GM12878 (cell line): ENCODE results near the gene BNIP3.

ENCODE experiments used
- BCL11A ChIP-seq: IDR thresholded peaks from 2 replicates; pipeline ENCODE4 v1.6.1; 2011; ENCODE audit warnings: low read depth, low read length
- BHLHE40 ChIP-seq, 2 experiments: fragments of 450-650 bp in 1 of 2; IDR thresholded peaks; 2 replicates each; pipeline ENCODE4 v1.6.1; 2011 to 2017; ENCODE audit warnings: low read depth in 2 of 2, borderline replicate concordance in 1 of 2, improper control_type of control experiment in 1 of 2, low read length in 1 of 2, mild to moderate bottlenecking in 1 of 2
- EZH2 ChIP-seq: IDR thresholded peaks from 2 replicates; pipeline ENCODE4 v1.6.1; 2012; ENCODE audit warnings: low read depth, mild to moderate bottlenecking, control low read depth, inconsistent platforms, low read length, borderline replicate concordance; ENCODE audit not compliant: control insufficient read depth
- GABPA ChIP-seq: IDR thresholded peaks from 2 replicates; pipeline ENCODE4 v1.6.1; 2014; ENCODE audit warnings: antibody characterized with exemption, low read depth, mild to moderate bottlenecking, inconsistent platforms
- HCFC1 ChIP-seq: fragments of 150-350 bp; IDR thresholded peaks from 2 replicates; pipeline ENCODE4 v1.6.1; 2014; ENCODE audit warnings: low read length
- HDGF ChIP-seq: fragments of 450-650 bp; IDR thresholded peaks from 2 replicates; pipeline ENCODE4 v1.6.1; 2016; ENCODE audit warnings: antibody characterized with exemption
- KDM1A ChIP-seq: fragments of 200-600 bp; sonication (generic); IDR thresholded peaks from 2 replicates; pipeline ENCODE4 v1.6.1; 2016; ENCODE audit warnings: borderline replicate concordance
- POLR2A ChIP-seq: IDR thresholded peaks from 2 replicates; pipeline ENCODE4 v1.6.1; 2011; ENCODE audit warnings: low read depth, mild to moderate bottlenecking, low read length
- POLR2AphosphoS2 ChIP-seq: IDR thresholded peaks from 2 replicates; pipeline ENCODE4 v1.6.1; 2011; ENCODE audit warnings: low read depth, mild to moderate bottlenecking, low read length, improper control_type of control experiment, moderate library complexity
- ZNF24 ChIP-seq: fragments of 450-650 bp; IDR thresholded peaks from 2 replicates; pipeline ENCODE4 v1.6.1; 2017; ENCODE audit warnings: antibody characterized with exemption, mild to moderate bottlenecking
- ZNF274 ChIP-seq: IDR thresholded peaks from one replicate; pipeline ENCODE4 v1.8.0; 2011; ENCODE audit not compliant: insufficient read length, insufficient read depth
- TF ChIP-seq, protein P1 (sequence below): fragments of 450-650 bp; IDR thresholded peaks from 2 replicates; pipeline ENCODE4 v1.6.1; 2014; ENCODE audit warnings: mild to moderate bottlenecking
- TF ChIP-seq, protein P2 (sequence below), 3 experiments: IDR thresholded peaks in 2 of 3; conservative IDR thresholded peaks in 1 of 3; 2 replicates each; pipeline ENCODE4 v1.5.1; 2011; ENCODE audit warnings: low read depth in 3 of 3, low read length in 3 of 3, mild to moderate bottlenecking in 3 of 3, control low read depth in 2 of 3, moderate library complexity in 2 of 3, inconsistent platforms in 1 of 3, mixed read lengths in 1 of 3; ENCODE audit not compliant: control insufficient read depth in 2 of 3, insufficient read depth in 1 of 3; ENCODE audit errors: extremely low read depth in 1 of 3
- TF ChIP-seq, protein P3 (sequence below): fragments of 150-350 bp; IDR thresholded peaks from 2 replicates; pipeline ENCODE4 v1.6.1; 2016; ENCODE audit warnings: low read depth, low read length

DNA sequence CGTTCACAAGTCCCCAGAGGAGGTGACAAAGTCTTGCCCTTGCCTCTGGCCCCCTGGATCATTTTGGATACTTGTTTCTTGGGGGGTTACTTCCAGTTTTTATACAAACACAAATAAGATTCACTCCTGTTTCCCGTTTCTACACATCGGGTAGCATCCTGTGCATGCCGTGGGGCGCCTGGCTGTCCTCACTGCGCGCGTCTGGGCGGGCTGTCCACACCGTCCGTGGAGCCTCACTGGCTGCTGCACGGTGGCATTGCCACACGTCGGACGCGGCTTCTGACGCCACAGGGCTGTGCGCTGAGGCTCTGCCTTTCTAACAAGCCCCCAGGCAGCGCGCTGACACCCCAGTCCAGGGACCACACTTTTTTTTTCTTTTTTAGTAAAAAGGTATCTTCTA lies 18.4 kb downstream of the BNIP3 start:
- TF ChIP-seq ZNF274 = no peak
- no peak for TF ChIP-seq POLR2A
- TF ChIP-seq, protein P1, sequence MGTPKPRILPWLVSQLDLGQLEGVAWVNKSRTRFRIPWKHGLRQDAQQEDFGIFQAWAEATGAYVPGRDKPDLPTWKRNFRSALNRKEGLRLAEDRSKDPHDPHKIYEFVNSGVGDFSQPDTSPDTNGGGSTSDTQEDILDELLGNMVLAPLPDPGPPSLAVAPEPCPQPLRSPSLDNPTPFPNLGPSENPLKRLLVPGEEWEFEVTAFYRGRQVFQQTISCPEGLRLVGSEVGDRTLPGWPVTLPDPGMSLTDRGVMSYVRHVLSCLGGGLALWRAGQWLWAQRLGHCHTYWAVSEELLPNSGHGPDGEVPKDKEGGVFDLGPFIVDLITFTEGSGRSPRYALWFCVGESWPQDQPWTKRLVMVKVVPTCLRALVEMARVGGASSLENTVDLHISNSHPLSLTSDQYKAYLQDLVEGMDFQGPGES = no peak
- TF ChIP-seq, protein P2, sequence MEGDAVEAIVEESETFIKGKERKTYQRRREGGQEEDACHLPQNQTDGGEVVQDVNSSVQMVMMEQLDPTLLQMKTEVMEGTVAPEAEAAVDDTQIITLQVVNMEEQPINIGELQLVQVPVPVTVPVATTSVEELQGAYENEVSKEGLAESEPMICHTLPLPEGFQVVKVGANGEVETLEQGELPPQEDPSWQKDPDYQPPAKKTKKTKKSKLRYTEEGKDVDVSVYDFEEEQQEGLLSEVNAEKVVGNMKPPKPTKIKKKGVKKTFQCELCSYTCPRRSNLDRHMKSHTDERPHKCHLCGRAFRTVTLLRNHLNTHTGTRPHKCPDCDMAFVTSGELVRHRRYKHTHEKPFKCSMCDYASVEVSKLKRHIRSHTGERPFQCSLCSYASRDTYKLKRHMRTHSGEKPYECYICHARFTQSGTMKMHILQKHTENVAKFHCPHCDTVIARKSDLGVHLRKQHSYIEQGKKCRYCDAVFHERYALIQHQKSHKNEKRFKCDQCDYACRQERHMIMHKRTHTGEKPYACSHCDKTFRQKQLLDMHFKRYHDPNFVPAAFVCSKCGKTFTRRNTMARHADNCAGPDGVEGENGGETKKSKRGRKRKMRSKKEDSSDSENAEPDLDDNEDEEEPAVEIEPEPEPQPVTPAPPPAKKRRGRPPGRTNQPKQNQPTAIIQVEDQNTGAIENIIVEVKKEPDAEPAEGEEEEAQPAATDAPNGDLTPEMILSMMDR (IDR thresholded peaks at IDR 0.05 in 2 of 3, conservative IDR thresholded peaks at IDR 0.05 in 1 of 3; ENCODE audit: control insufficient read depth in 2 of 3, extremely low read depth in 1 of 3, insufficient read depth in 1 of 3, low read depth in 3 of 3, low read length in 3 of 3) = no peak
- TF ChIP-seq ZNF24 = no peak
- no peak for TF ChIP-seq BHLHE40 (IDR thresholded peaks at IDR 0.05; ENCODE audit: borderline replicate concordance in 1 of 2, low read depth in 2 of 2, low read length in 1 of 2)
- TF ChIP-seq, protein P3, sequence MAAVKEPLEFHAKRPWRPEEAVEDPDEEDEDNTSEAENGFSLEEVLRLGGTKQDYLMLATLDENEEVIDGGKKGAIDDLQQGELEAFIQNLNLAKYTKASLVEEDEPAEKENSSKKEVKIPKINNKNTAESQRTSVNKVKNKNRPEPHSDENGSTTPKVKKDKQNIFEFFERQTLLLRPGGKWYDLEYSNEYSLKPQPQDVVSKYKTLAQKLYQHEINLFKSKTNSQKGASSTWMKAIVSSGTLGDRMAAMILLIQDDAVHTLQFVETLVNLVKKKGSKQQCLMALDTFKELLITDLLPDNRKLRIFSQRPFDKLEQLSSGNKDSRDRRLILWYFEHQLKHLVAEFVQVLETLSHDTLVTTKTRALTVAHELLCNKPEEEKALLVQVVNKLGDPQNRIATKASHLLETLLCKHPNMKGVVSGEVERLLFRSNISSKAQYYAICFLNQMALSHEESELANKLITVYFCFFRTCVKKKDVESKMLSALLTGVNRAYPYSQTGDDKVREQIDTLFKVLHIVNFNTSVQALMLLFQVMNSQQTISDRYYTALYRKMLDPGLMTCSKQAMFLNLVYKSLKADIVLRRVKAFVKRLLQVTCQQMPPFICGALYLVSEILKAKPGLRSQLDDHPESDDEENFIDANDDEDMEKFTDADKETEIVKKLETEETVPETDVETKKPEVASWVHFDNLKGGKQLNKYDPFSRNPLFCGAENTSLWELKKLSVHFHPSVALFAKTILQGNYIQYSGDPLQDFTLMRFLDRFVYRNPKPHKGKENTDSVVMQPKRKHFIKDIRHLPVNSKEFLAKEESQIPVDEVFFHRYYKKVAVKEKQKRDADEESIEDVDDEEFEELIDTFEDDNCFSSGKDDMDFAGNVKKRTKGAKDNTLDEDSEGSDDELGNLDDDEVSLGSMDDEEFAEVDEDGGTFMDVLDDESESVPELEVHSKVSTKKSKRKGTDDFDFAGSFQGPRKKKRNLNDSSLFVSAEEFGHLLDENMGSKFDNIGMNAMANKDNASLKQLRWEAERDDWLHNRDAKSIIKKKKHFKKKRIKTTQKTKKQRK = no peak
- TF ChIP-seq POLR2AphosphoS2 = no peak
- no peak for TF ChIP-seq GABPA
- TF ChIP-seq HCFC1 = no peak
- TF ChIP-seq HDGF = no peak
- no peak for TF ChIP-seq KDM1A
- no peak for TF ChIP-seq EZH2
- TF ChIP-seq BCL11A = no peak
